HEK293 (cell line): ENCODE data around the gene NEK8.

ENCODE experiments used
- FEZF1 ChIP-seq: fragments of 450-650 bp; formaldehyde crosslinking; IDR thresholded peaks from 2 replicates; pipeline ENCODE4 v1.5.1; 2016; ENCODE audit warnings: missing biosample characterization, missing genetic modification characterization
- HOXA7 ChIP-seq: sonication (generic); formaldehyde crosslinking; IDR thresholded peaks from 2 replicates; pipeline ENCODE4 v1.8.1; 2022; ENCODE audit warnings: missing genetic modification reagents, borderline replicate concordance
- KLF16 ChIP-seq: fragments of 450-650 bp; formaldehyde crosslinking; IDR thresholded peaks from 2 replicates; pipeline ENCODE4 v1.5.1; 2017; ENCODE audit warnings: missing biosample characterization, missing genetic modification characterization
- PRDM1 ChIP-seq: fragments of 450-650 bp; formaldehyde crosslinking; IDR thresholded peaks from 2 replicates; pipeline ENCODE4; 2016; ENCODE audit warnings: missing biosample characterization, missing genetic modification characterization
- REPIN1 ChIP-seq: fragments of 450-650 bp; formaldehyde crosslinking; IDR thresholded peaks from 2 replicates; pipeline ENCODE4 v1.5.1; 2017; ENCODE audit warnings: missing biosample characterization, missing genetic modification characterization, low read depth
- SALL2 ChIP-seq: fragments of 450-650 bp; formaldehyde crosslinking; IDR thresholded peaks from 2 replicates; pipeline ENCODE4 v1.5.0; 2017; ENCODE audit warnings: missing biosample characterization, mild to moderate bottlenecking, missing genetic modification characterization, borderline replicate concordance
- ZFP37 ChIP-seq: fragments of 450-650 bp; formaldehyde crosslinking; IDR thresholded peaks from 2 replicates; pipeline ENCODE4 v1.5.1; 2016; ENCODE audit warnings: missing biosample characterization, missing genetic modification characterization
- ZFP69B ChIP-seq: fragments of 450-650 bp; formaldehyde crosslinking; IDR thresholded peaks from 2 replicates; pipeline ENCODE4 v1.5.1; 2016; ENCODE audit warnings: missing biosample characterization, missing genetic modification characterization
- ZNF391 ChIP-seq: fragments of 450-650 bp; formaldehyde crosslinking; IDR thresholded peaks from 2 replicates; pipeline ENCODE4 v1.5.1; 2016; ENCODE audit warnings: low read depth, missing biosample characterization, missing genetic modification characterization, borderline replicate concordance
- ZNF514 ChIP-seq: fragments of 450-650 bp; formaldehyde crosslinking; IDR thresholded peaks from 2 replicates; pipeline ENCODE4 v1.5.1; 2016; ENCODE audit warnings: missing biosample characterization, missing genetic modification characterization
- ZNF561 ChIP-seq: fragments of 450-650 bp; IDR thresholded peaks from 2 replicates; pipeline ENCODE4 v1.5.1; 2018; ENCODE audit warnings: missing biosample characterization, missing genetic modification characterization, borderline replicate concordance
- ZNF571 ChIP-seq: fragments of 450-650 bp; formaldehyde crosslinking; IDR thresholded peaks from 2 replicates; pipeline ENCODE4 v1.5.0; 2017; ENCODE audit warnings: missing biosample characterization, missing genetic modification characterization
- ZNF585B ChIP-seq: fragments of 450-650 bp; formaldehyde crosslinking; IDR thresholded peaks from 2 replicates; pipeline ENCODE4 v1.5.1; 2016; ENCODE audit warnings: missing biosample characterization, missing genetic modification characterization
- ZNF596 ChIP-seq: fragments of 450-650 bp; IDR thresholded peaks from 2 replicates; pipeline ENCODE4 v1.5.0; 2018; ENCODE audit warnings: missing biosample characterization, mild to moderate bottlenecking, missing genetic modification characterization, moderate library complexity
- ZNF610 ChIP-seq: fragments of 450-650 bp; formaldehyde crosslinking; IDR thresholded peaks from 2 replicates; pipeline ENCODE4 v1.5.1; 2016; ENCODE audit warnings: missing biosample characterization, missing genetic modification characterization, borderline replicate concordance
- ZSCAN30 ChIP-seq: fragments of 450-650 bp; IDR thresholded peaks from 2 replicates; pipeline ENCODE4 v1.5.1; 2018; ENCODE audit warnings: missing biosample characterization, mild to moderate bottlenecking, missing genetic modification characterization, moderate library complexity
- TF ChIP-seq, protein P1 (sequence below): fragments of 450-650 bp; formaldehyde crosslinking; IDR thresholded peaks from 2 replicates; pipeline ENCODE4 v1.5.1; 2016; ENCODE audit warnings: missing biosample characterization, missing genetic modification characterization
- TF ChIP-seq, protein P2 (sequence below): sonication (generic); formaldehyde crosslinking; IDR thresholded peaks from 2 replicates; pipeline ENCODE4 v1.8.1; 2022; ENCODE audit warnings: mild to moderate bottlenecking, moderate library complexity, missing genetic modification reagents
- TF ChIP-seq, protein P3 (sequence below): fragments of 450-650 bp; formaldehyde crosslinking; IDR thresholded peaks from 2 replicates; pipeline ENCODE4 v1.5.1; 2016; ENCODE audit warnings: missing biosample characterization, missing genetic modification characterization
- TF ChIP-seq, protein P4 (sequence below): fragments of 450-650 bp; formaldehyde crosslinking; IDR thresholded peaks from 2 replicates; pipeline ENCODE4 v1.5.1; 2016; ENCODE audit warnings: missing biosample characterization, missing genetic modification characterization
- TF ChIP-seq, protein P5 (sequence below): fragments of 450-650 bp; formaldehyde crosslinking; IDR thresholded peaks from 2 replicates; pipeline ENCODE4 v1.5.1; 2017; ENCODE audit warnings: missing biosample characterization, missing genetic modification characterization
- TF ChIP-seq, protein P6 (sequence below): fragments of 450-650 bp; formaldehyde crosslinking; conservative IDR thresholded peaks from 2 replicates; pipeline ENCODE4 v1.5.1; 2016; ENCODE audit warnings: low read depth, missing biosample characterization, missing genetic modification characterization

Gene NEK8

DNA sequence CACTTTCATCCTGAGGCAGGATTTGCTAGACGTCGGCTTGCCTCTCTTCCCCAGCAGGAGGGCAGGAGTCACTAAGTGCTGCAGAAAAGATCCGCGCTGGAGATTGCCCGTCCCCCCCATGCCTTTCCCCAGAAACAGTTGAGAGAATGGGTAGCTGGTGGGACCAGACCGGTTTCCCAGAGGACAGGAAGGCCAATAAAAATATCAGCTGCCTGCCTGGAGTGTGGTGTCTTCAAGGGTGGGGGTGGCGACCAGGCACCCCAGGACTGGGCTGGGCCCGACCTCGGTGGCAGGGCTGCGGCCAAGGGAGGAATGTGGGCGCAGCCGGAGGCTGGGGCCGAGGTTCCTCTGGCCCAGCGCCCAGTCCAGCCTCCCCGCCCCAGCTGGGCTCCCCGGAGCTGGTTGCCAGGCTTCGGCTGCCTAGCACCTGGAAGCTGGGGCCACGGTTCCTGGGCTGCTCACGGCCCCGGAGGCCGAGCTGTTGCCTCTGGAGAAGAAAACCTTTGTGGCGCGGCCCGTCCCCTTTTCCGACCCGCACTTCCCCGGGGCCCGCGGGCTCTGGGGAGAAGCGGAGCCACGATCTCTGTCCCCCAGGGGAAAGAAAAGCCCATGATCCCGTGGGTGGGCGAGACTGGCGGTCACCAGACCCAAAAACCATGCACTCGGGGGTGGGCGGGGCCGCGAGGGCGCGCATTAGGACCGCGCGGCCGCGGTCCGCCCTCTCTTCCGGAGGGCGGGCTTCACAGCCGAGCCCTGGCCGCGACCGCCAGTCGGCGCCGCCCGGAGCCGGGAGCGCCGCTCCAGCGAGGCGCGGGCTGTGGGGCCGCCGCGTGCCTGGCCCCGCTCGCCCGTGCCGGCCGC is 14.9 kb downstream of the NEK8 start, which contains the start of gene TRAF4 (continued):
- TF ChIP-seq, protein P1, sequence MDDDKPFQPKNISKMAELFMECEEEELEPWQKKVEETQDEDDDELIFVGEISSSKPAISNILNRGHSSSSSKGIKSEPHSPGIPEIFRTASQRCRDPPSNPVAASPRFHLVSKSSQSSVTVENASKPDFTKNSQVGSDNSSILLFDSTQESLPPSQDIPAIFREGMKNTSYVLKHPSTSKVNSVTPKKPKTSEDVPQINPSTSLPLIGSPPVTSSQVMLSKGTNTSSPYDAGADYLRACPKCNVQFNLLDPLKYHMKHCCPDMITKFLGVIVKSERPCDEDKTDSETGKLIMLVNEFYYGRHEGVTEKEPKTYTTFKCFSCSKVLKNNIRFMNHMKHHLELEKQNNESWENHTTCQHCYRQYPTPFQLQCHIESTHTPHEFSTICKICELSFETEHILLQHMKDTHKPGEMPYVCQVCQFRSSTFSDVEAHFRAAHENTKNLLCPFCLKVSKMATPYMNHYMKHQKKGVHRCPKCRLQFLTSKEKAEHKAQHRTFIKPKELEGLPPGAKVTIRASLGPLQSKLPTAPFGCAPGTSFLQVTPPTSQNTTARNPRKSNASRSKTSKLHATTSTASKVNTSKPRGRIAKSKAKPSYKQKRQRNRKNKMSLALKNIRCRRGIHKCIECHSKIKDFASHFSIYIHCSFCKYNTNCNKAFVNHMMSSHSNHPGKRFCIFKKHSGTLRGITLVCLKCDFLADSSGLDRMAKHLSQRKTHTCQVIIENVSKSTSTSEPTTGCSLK (tag by site-specific recombination) = no peak
- no peak for TF ChIP-seq ZNF514 (tag by site-specific recombination)
- no peak for TF ChIP-seq REPIN1 (tag by site-specific recombination)
- peak; percentile 82 for TF ChIP-seq FEZF1 (tag by site-specific recombination)
- TF ChIP-seq, protein P2, sequence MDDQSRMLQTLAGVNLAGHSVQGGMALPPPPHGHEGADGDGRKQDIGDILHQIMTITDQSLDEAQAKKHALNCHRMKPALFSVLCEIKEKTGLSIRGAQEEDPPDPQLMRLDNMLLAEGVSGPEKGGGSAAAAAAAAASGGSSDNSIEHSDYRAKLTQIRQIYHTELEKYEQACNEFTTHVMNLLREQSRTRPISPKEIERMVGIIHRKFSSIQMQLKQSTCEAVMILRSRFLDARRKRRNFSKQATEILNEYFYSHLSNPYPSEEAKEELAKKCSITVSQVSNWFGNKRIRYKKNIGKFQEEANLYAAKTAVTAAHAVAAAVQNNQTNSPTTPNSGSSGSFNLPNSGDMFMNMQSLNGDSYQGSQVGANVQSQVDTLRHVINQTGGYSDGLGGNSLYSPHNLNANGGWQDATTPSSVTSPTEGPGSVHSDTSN (CRISPR knock-in tag) = peak; percentile 75; the same call in 1 of the 2 replicates
- TF ChIP-seq, protein P3, sequence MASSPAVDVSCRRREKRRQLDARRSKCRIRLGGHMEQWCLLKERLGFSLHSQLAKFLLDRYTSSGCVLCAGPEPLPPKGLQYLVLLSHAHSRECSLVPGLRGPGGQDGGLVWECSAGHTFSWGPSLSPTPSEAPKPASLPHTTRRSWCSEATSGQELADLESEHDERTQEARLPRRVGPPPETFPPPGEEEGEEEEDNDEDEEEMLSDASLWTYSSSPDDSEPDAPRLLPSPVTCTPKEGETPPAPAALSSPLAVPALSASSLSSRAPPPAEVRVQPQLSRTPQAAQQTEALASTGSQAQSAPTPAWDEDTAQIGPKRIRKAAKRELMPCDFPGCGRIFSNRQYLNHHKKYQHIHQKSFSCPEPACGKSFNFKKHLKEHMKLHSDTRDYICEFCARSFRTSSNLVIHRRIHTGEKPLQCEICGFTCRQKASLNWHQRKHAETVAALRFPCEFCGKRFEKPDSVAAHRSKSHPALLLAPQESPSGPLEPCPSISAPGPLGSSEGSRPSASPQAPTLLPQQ = peak; percentile 91
- TF ChIP-seq ZNF561 (tag by site-specific recombination) = peak; percentile 96; the same call in 1 of the 2 replicates
- TF ChIP-seq ZFP37 (tag by site-specific recombination) = peak; percentile 40; the same call in 1 of the 2 replicates
- no peak for TF ChIP-seq HOXA7
- TF ChIP-seq, protein P4, sequence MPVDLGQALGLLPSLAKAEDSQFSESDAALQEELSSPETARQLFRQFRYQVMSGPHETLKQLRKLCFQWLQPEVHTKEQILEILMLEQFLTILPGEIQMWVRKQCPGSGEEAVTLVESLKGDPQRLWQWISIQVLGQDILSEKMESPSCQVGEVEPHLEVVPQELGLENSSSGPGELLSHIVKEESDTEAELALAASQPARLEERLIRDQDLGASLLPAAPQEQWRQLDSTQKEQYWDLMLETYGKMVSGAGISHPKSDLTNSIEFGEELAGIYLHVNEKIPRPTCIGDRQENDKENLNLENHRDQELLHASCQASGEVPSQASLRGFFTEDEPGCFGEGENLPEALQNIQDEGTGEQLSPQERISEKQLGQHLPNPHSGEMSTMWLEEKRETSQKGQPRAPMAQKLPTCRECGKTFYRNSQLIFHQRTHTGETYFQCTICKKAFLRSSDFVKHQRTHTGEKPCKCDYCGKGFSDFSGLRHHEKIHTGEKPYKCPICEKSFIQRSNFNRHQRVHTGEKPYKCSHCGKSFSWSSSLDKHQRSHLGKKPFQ (tag by site-specific recombination) = peak; percentile 29; the same call in 1 of the 2 replicates
- TF ChIP-seq, protein P5, sequence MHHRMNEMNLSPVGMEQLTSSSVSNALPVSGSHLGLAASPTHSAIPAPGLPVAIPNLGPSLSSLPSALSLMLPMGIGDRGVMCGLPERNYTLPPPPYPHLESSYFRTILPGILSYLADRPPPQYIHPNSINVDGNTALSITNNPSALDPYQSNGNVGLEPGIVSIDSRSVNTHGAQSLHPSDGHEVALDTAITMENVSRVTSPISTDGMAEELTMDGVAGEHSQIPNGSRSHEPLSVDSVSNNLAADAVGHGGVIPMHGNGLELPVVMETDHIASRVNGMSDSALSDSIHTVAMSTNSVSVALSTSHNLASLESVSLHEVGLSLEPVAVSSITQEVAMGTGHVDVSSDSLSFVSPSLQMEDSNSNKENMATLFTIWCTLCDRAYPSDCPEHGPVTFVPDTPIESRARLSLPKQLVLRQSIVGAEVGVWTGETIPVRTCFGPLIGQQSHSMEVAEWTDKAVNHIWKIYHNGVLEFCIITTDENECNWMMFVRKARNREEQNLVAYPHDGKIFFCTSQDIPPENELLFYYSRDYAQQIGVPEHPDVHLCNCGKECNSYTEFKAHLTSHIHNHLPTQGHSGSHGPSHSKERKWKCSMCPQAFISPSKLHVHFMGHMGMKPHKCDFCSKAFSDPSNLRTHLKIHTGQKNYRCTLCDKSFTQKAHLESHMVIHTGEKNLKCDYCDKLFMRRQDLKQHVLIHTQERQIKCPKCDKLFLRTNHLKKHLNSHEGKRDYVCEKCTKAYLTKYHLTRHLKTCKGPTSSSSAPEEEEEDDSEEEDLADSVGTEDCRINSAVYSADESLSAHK (tag by site-specific recombination) = peak; percentile 93
- no peak for TF ChIP-seq ZNF585B (tag by site-specific recombination)
- TF ChIP-seq ZNF391 (tag by site-specific recombination) = 0 out of 2 replicates have a peak, but pooled peaks have one; percentile 42
- peak; percentile 94 for TF ChIP-seq KLF16 (tag by site-specific recombination)
- 0 out of 2 replicates have a peak, but pooled peaks have one; percentile 3 for TF ChIP-seq ZNF596 (tag by site-specific recombination)
- TF ChIP-seq, protein P6, sequence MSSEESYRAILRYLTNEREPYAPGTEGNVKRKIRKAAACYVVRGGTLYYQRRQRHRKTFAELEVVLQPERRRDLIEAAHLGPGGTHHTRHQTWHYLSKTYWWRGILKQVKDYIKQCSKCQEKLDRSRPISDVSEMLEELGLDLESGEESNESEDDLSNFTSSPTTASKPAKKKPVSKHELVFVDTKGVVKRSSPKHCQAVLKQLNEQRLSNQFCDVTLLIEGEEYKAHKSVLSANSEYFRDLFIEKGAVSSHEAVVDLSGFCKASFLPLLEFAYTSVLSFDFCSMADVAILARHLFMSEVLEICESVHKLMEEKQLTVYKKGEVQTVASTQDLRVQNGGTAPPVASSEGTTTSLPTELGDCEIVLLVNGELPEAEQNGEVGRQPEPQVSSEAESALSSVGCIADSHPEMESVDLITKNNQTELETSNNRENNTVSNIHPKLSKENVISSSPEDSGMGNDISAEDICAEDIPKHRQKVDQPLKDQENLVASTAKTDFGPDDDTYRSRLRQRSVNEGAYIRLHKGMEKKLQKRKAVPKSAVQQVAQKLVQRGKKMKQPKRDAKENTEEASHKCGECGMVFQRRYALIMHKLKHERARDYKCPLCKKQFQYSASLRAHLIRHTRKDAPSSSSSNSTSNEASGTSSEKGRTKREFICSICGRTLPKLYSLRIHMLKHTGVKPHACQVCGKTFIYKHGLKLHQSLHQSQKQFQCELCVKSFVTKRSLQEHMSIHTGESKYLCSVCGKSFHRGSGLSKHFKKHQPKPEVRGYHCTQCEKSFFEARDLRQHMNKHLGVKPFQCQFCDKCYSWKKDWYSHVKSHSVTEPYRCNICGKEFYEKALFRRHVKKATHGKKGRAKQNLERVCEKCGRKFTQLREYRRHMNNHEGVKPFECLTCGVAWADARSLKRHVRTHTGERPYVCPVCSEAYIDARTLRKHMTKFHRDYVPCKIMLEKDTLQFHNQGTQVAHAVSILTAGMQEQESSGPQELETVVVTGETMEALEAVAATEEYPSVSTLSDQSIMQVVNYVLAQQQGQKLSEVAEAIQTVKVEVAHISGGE (tag by site-specific recombination) = peak; percentile 45; the same call in 1 of the 2 replicates
- TF ChIP-seq ZSCAN30 (tag by site-specific recombination) = peak; percentile 60
- TF ChIP-seq PRDM1 (tag by site-specific recombination) = peak; percentile 68; the same call in 1 of the 2 replicates
- no peak for TF ChIP-seq ZNF610 (tag by site-specific recombination)
- TF ChIP-seq ZNF571 = no peak
- no peak for TF ChIP-seq SALL2 (tag by site-specific recombination)
- peak; percentile 89 for TF ChIP-seq ZFP69B
